Liver (tissue), 9 donors: ENCODE data around the gene CLEC16A. TPM values are rescaled to one million over a fixed set of nuclear protein-coding genes. Genes with fewer than 3 reads are reported as not detected.

ENCODE experiments used
- DNase-seq: peaks from one replicate; pipeline ENCODE4 v3.0.0-alpha.2; 2017; ENCODE audit warnings: low spot score
- H3K27ac ChIP-seq, 2 donors: one replicate each; pipeline ENCODE4 v1.7.0; 2013; ENCODE audit warnings: inconsistent platforms in 2 of 2, low read length in 2 of 2, control low read depth in 1 of 2, low read depth in 1 of 2, mild to moderate bottlenecking in 1 of 2
- H3K27me3 ChIP-seq, 4 donors: one replicate each; pipeline versions ENCODE4 v1.6.1 to v1.7.0; 2013; ENCODE audit warnings: low read length in 3 of 4, inconsistent platforms in 1 of 4, mild to moderate bottlenecking in 1 of 4, moderate library complexity in 1 of 4; ENCODE audit not compliant: control insufficient read depth in 4 of 4, insufficient read depth in 4 of 4
- H3K36me3 ChIP-seq, 4 donors: one replicate each; pipeline versions ENCODE4 v1.6.1 to v1.7.0; 2013; ENCODE audit warnings: low read length in 3 of 4, mild to moderate bottlenecking in 3 of 4, low read depth in 1 of 4, moderate library complexity in 1 of 4; ENCODE audit not compliant: control insufficient read depth in 4 of 4, insufficient read depth in 3 of 4
- H3K4me1 ChIP-seq, 4 donors: one replicate each; pipeline versions ENCODE4 v1.6.1 to v1.7.0; 2013; ENCODE audit warnings: low read length in 3 of 4, mild to moderate bottlenecking in 3 of 4, moderate library complexity in 1 of 4; ENCODE audit not compliant: control insufficient read depth in 4 of 4, insufficient read depth in 4 of 4
- H3K4me3 ChIP-seq, 3 donors: one replicate each; pipeline versions ENCODE4 v1.6.1 to v1.7.0; 2013; ENCODE audit warnings: low read length in 3 of 3, control low read depth in 1 of 3, low read depth in 1 of 3, mild to moderate bottlenecking in 1 of 3
- H3K9ac ChIP-seq, 2 donors: one replicate each; pipeline ENCODE4 v1.7.0; 2013; ENCODE audit warnings: low read length in 2 of 2, mild to moderate bottlenecking in 2 of 2, moderate library complexity in 2 of 2, control low read depth in 1 of 2, low read depth in 1 of 2
- H3K9me3 ChIP-seq, 4 donors: one replicate each; pipeline versions ENCODE4 v1.6.1 to v1.7.0; 2013; ENCODE audit warnings: low read length in 3 of 4; ENCODE audit not compliant: control insufficient read depth in 4 of 4
- ATF3 ChIP-seq: IDR thresholded peaks from 2 replicates; pipeline ENCODE4 v1.6.1; 2016; ENCODE audit warnings: antibody characterized with exemption
- CTCF ChIP-seq: fragments of 150-350 bp; IDR thresholded peaks from 2 replicates; pipeline ENCODE4 v1.5.1; 2017; ENCODE audit warnings: improper control_type of control experiment, low read depth, low read length; ENCODE audit not compliant: missing input control
- EGR1 ChIP-seq, 2 donors: IDR thresholded peaks; 2 replicates each; pipeline ENCODE4 v1.6.1; 2016 to 2018; ENCODE audit warnings: antibody characterized with exemption in 2 of 2, low read depth in 2 of 2
- FOXA1 ChIP-seq: IDR thresholded peaks from 2 replicates; pipeline ENCODE4 v1.6.1; 2016; ENCODE audit warnings: antibody characterized with exemption
- FOXA2 ChIP-seq: IDR thresholded peaks from 2 replicates; pipeline ENCODE4 v1.6.1; 2016; ENCODE audit warnings: antibody characterized with exemption
- GABPA ChIP-seq, 2 donors: IDR thresholded peaks in 1 of 2; conservative IDR thresholded peaks in 1 of 2; 2 replicates each; pipeline ENCODE4 v1.6.1; 2016; ENCODE audit warnings: antibody characterized with exemption in 2 of 2, mild to moderate bottlenecking in 1 of 2, moderate library complexity in 1 of 2
- HNF4A ChIP-seq, 2 donors: conservative IDR thresholded peaks; 2 replicates each; pipeline ENCODE4 v1.6.1; 2016; ENCODE audit warnings: antibody characterized with exemption in 2 of 2, mild to moderate bottlenecking in 2 of 2
- HNF4G ChIP-seq: IDR thresholded peaks from 2 replicates; pipeline ENCODE4 v1.6.1; 2016; ENCODE audit warnings: antibody characterized with exemption
- JUND ChIP-seq, 2 donors: IDR thresholded peaks; 2 replicates each; pipeline ENCODE4 v1.6.1; 2016; ENCODE audit warnings: antibody characterized with exemption in 2 of 2
- MAX ChIP-seq: IDR thresholded peaks from 2 replicates; pipeline ENCODE4 v1.6.1; 2016; ENCODE audit warnings: antibody characterized with exemption
- NR2F2 ChIP-seq: IDR thresholded peaks from 2 replicates; pipeline ENCODE4 v1.6.1; 2016; ENCODE audit warnings: antibody characterized with exemption
- RAD21 ChIP-seq, 2 donors: IDR thresholded peaks; 2 replicates each; pipeline ENCODE4 v1.6.1; 2016; ENCODE audit warnings: antibody characterized with exemption in 2 of 2, mild to moderate bottlenecking in 2 of 2
- REST ChIP-seq: IDR thresholded peaks from 2 replicates; pipeline ENCODE4 v1.6.1; 2016; ENCODE audit warnings: antibody characterized with exemption, mild to moderate bottlenecking
- RXRA ChIP-seq, 2 donors: IDR thresholded peaks; 2 replicates each; pipeline ENCODE4 v1.6.1; 2017 to 2018; ENCODE audit warnings: antibody characterized with exemption in 2 of 2, mild to moderate bottlenecking in 1 of 2
- SP1 ChIP-seq: IDR thresholded peaks from 2 replicates; pipeline ENCODE4 v1.6.1; 2018; ENCODE audit warnings: antibody characterized with exemption, mild to moderate bottlenecking
- TAF1 ChIP-seq: conservative IDR thresholded peaks from 2 replicates; pipeline ENCODE4 v1.6.1; 2016; ENCODE audit warnings: antibody characterized with exemption, mild to moderate bottlenecking
- YY1 ChIP-seq: IDR thresholded peaks from 2 replicates; pipeline ENCODE4 v1.6.1; 2016; ENCODE audit warnings: antibody characterized with exemption, mild to moderate bottlenecking
- ZBTB33 ChIP-seq: IDR thresholded peaks from 2 replicates; pipeline ENCODE4 v1.6.1; 2016; ENCODE audit warnings: antibody characterized with exemption
- WGBS: extraction: QIAGEN DNeasy Blood & Tissue Kit; methylation state at CpG from one replicate; pipeline ENCODE4 v1.1.7; 2013; 5-methylcytosine and 5-hydroxymethylcytosine counted together
- polyA plus RNA-seq, 2 donors: library from polyadenylated mRNA; stranded (reverse) in 1 of 2; unstranded in 1 of 2; fragments of 200-250 nt in 1 of 2; fragments of >200 nt in 1 of 2; fragmentation: Nextera tagmentation in 1 of 2; extraction: Ambion mirVana in 1 of 2; gene quantifications; one replicate each; pipeline versions ENCODE4 v1.2.1 to v1.2.3, GENCODE V29; 2013 to 2015
- total RNA-seq, 2 donors: library from RNA; depleted of rRNA; stranded (reverse); fragments of >200 nt; gene quantifications; one replicate each; pipeline ENCODE4 v1.2.3, GENCODE V29; 2014
- donor health status: healthy.
- donor health status: healthy.
- donor health status: healthy.
- donor health status: healthy.
- donor health status: healthy.

CLEC16A gene
- total and polyA plus RNA-seq, 4 donors, result 9.7 to 23.0 (median 17.4) TPM

- Histone ChIP-seq H3K4me3 (no peak overlapping the region), H3K9ac (no peak overlapping the region), H3K27ac (no peak overlapping the region), H3K36me3 (peaks cover 0 to 1% (median 0%) of the 10 kb centered on the region in 4 donors), H3K27me3 (no peaks in the 10 kb centered on the region), H3K9me3 (no peaks in the 10 kb centered on the region), H3K4me1 (peaks cover 6 to 12% (median 9%) of the 10 kb centered on the region in 4 donors)
- TF ChIP-seq RAD21 (IDR thresholded peaks at IDR 0.05), result peak in 1 of 2 donors; percentile 5
- TF ChIP-seq YY1, result no peak
- no peak for TF ChIP-seq CTCF
- peak; percentile 70 for TF ChIP-seq NR2F2
- no peak for TF ChIP-seq HNF4A (conservative IDR thresholded peaks at IDR 0.05)
- 81% methylated on average over 8 of the region's 8 CpGs for WGBS
- no peak for DNase-seq
Measured at GRCh38 chr16:11140098-11140375, 195.7 kb downstream of the CLEC16A start.

GRCh38 chr16:11140466-11140865, 196.1 kb downstream of the CLEC16A start:
- Histone ChIP-seq H3K36me3 (peaks cover 0 to 1% (median 0%) of the 10 kb centered on the region in 4 donors), H3K4me1 (peaks cover 6 to 12% (median 9%) of the 10 kb centered on the region in 4 donors), H3K27ac (no peak overlapping the region), H3K9me3 (no peaks in the 10 kb centered on the region), H3K9ac (no peak overlapping the region), H3K4me3 (no peak overlapping the region), H3K27me3 (no peaks in the 10 kb centered on the region)
- no peak for DNase-seq
- WGBS, result 91% methylated on average over 4 of the region's 4 CpGs
- no peak for TF ChIP-seq YY1
- no peak for TF ChIP-seq RAD21 (IDR thresholded peaks at IDR 0.05)
- no peak for TF ChIP-seq HNF4A (conservative IDR thresholded peaks at IDR 0.05)
- no peak for TF ChIP-seq NR2F2
- no peak for TF ChIP-seq ZBTB33
- TF ChIP-seq GABPA (IDR thresholded peaks at IDR 0.05 in 1 of 2, conservative IDR thresholded peaks at IDR 0.05 in 1 of 2), result no peak
- no peak for TF ChIP-seq ATF3
- TF ChIP-seq EGR1 (IDR thresholded peaks at IDR 0.05; ENCODE audit: low read depth in 2 of 2), result no peak
- no peak for TF ChIP-seq TAF1
- TF ChIP-seq RXRA (IDR thresholded peaks at IDR 0.05), result no peak
- TF ChIP-seq REST, result no peak
- no peak for TF ChIP-seq FOXA2
- TF ChIP-seq JUND (IDR thresholded peaks at IDR 0.05), result no peak
- no peak for TF ChIP-seq CTCF
- TF ChIP-seq HNF4G, result no peak
- TF ChIP-seq MAX, result no peak
- no peak for TF ChIP-seq FOXA1
- no peak for TF ChIP-seq SP1
